GM18909 (cell line): Measurements from ENCODE around the gene BEST2.

Experiments
- ATAC-seq: cut with Tn5 transposase; IDR thresholded peaks from one replicate; pipeline ENCODE4 v1.9.1; 2021; ENCODE audit warnings: mild to moderate bottlenecking; ENCODE audit not compliant: unreplicated experiment, poor library complexity

Gene BEST2

DNA sequence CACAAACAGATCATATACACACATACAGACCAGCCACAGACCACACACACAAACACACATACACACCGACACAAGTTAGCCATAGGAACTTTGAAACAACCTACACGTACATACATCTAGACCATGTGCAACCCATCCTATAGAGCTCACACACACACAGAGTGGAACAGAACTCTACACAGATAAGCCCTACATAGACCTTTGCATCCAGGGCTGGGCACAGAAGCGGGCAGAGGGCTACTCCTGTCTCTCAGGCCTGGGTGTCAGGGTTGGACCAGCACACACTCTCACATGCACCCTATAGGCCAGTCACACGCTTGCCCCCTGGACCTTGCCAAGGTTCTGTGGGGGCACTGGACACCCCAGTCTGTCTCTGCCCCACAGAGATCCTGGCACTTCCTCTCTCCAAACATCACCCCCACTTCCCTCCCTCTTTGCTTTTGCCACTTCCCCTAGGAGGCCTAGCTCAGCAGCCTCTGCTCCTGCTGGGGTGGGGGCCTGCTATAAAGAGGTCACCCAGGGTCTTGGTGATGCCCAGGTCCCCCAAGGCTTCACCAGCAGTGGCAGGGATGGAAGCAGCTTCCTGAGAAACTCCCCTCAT is 33.9 kb downstream of the BEST2 start:
- no peak for ATAC-seq

DNA sequence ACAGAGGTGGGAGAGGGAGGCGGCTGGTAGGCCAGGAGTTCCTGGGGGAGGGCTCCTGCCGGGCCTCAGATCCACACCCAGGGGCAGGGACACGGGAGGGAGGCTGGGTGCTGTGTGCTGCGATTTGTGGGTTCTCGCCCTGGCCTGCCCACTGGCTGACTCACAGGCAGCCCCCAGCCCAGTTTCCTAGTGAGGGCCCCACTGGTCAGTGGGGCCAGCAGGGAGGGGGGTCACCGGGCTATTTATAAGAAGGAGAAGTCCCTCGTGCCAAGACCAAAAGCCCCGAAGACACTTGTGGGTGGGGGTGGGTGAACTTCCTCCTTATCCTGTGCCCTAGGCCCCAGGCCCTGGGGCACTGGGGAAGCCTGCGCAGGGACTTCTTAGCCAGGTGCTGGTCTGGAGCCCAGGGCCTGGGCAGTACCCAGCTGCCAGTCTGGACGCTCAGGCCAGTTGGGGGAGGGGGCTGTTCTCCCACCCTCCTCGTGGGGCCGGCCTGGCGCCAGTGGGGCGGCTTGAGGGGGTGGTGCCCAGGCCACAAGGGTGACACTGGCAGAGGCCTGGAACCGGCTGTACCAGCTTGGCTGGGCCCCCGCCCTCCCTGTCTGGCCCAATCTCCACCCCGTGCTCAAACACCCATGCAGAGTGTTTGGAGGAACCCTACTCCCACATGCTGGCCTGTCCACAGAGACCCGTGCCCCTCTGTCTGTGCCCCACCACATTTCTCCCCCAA is 34.7 kb downstream of the BEST2 start:
- no peak for ATAC-seq

DNA sequence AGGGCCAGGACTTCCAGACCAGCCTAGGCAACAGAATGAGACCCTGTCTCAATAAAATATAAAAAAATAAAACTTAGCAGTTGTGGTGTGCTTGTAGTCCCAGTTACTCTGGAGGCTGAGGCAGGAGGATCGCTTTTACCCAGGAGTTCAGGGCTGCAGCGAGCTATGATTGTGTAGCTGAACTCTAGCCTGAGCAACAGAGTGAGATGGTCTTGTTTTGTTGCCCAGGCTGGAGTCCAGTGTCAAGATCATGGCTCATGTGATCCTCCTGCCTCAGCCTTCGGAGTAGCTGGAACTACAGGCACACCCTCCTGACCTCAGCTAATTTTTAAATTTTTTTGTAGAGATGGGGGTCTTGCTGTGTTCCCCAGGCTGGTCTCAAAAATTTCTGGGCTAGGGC is 35.4 kb downstream of the BEST2 start:
- no peak for ATAC-seq

DNA sequence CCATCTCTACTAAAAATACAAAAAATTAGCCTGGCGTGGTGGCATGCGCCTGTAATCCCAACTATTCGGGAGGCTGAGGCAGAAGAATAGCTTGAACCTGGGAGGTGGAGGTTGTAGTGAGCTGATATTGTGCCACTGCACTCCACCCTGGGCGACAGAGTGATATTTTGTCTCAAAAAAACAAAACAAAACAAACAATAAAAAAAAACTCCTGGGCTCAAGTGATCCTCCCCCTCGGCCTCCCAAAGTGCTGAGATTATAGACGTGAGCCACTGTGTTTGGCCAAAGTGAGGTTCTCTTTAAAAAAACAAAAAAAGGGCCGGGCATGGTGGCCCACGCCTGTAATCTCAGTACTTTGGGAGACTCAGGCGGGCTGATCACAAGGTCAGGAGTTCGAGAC is 35.9 kb downstream of the BEST2 start:
- ATAC-seq, result no peak

DNA sequence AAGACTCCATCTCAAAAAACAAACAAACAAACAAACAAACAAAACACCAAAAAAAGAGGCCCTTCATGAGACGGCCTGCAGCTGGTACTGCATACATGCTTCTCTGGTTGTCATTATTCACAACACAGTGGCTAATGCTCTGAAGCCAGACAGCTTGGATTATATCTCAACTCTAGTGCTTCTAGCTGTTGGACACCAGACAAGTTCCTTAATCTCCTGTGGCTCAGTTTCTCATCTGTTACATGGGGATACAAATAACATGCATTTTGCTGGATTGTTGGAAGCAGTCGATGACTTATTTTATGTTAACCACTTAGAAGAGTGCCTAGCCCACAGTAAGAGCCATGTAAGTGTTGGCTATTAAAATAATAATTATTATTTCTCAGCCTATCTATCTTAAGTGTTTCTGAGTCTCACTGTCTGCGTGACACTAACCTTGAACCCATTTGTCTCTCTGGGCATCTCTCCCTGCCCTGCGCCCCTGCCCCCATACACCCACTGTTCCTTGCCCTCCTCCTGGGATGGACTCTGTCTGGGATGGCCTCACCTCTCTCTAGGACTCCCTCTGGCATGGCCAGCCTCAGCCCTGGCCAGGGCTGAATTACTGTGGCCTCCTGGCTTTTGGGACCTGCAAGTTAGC is 36.6 kb downstream of the BEST2 start:
- no peak for ATAC-seq

DNA sequence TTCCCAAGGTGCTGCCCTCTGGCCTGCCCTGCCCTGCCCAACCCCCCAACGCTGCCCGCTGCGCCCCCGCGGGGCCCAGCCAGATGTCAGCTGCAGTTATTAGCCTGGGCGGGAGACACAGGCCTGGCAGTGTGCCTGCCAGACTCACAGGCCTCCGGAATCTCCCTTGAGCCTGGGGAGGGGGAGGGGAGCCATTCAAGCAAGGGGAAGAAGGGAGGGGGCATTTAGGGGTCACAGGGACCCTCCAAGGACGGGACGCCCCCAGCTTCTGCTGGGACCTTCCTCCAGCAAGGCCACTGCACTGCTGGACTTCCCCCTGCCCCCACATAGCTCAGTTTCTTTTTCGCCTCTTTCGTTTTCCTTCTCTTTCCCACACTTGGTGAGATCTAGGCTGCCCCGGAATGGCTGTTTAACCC is 37.1 kb downstream of the BEST2 start:
- ATAC-seq, result no peak

DNA sequence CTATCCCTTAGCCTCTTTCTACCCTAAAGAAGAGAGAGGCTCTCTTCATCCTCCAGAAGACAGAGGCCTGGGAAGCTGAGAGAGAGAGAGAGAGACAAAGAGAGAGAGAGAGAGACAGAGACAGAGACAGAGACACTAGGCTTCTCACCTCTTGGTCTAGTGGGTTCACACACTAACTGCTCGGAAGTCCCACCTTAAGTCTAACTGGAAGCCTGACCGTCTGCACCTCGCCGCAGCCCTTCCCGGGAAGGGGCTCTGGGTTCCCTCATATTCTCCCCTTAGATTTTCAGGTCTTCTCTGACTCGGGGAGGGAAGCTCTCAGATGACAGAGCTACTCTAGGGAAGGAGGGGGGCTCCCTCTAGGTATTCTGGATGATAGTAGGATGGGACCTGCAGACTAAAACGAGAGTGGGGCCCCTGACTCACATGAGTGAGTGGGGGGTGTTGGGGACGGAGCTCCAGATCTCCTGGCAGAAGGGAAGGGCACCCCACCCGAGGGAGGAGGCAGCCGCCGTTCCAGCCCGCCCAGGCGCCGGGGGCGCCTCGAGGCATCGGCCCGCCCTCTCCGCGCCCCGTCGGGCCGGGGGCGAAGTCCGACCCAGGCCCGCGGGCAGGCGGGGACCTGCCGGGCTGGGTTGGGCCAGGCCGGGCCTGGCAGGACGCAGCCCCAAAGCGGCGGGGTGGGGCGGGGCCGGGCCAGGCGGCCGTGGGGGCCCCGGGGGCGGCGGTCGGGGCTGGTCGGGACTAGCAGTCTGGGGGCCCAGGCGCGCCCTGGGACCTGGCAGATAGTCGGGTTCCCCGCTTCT is 37.7 kb downstream of the BEST2 start:
- no peak for ATAC-seq

DNA sequence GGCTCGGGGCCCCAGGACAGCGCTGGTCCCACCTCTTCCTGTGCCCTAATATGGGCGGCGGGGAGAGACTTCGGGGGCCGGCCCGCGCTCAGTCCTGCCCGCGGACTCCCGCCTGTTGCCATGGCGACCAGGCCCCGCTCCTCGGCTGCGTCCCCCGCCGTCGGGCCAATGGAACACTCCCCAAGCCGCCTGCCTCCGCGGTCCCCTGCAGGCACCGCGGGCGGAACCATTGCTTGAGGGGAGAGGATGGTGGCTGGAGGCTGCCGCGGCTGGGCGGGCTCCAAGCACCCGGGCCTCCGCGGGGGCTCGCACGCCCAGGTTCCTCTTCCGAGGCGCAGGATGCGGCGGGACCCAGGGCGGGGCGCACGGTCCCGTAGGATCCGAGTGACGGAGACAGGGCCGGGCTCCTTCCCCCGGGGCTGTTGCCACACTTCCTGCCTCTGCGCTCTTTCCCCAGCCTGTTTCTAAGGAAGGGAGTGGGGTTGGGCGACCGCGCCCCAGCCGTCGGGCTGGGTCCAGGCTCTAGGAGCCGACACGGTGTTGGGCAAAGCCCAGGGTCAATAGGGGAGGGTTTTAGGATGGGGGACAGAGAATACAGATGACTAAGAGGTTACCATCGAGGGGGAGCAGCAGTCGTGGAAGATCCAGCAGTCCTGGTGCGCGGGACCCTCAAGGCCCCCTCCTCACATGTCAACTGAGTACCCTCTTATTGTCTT is 38.5 kb downstream of the BEST2 start:
- peak; percentile 47 for ATAC-seq

DNA sequence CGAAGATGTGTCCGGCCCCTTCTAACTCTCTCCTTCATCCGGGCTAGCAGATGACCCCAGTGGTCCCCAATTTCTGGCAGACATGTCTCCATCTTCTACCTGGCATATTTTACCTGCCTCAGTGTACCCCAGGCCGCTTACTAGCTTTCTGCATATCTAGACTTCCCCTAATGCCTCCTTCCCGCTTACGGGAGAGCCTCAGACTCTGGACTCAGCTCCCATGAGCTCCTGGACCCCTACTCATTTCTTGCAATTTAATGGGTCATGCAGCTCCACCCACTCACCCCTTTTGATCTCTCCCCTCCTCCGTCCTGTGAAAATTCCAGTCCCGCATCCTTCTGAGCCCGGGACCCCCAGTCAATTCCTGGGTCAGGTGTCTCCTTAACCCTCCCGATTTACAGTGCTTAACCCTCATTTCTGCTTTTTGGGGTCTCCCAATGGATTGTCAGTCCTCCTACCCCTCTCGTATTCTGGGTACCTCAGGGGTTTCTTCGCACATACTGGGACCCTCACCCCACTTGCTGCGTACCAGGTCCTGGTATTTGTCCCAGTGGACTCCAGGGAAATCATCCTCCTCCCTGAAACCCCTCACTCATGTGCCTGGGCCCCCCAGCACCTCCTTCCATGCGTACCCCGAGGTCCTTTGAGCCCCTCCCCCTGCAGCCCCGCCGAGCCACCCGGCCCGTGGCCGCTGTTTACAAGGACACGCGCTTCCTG is 39.2 kb downstream of the BEST2 start:
- no peak for ATAC-seq

DNA sequence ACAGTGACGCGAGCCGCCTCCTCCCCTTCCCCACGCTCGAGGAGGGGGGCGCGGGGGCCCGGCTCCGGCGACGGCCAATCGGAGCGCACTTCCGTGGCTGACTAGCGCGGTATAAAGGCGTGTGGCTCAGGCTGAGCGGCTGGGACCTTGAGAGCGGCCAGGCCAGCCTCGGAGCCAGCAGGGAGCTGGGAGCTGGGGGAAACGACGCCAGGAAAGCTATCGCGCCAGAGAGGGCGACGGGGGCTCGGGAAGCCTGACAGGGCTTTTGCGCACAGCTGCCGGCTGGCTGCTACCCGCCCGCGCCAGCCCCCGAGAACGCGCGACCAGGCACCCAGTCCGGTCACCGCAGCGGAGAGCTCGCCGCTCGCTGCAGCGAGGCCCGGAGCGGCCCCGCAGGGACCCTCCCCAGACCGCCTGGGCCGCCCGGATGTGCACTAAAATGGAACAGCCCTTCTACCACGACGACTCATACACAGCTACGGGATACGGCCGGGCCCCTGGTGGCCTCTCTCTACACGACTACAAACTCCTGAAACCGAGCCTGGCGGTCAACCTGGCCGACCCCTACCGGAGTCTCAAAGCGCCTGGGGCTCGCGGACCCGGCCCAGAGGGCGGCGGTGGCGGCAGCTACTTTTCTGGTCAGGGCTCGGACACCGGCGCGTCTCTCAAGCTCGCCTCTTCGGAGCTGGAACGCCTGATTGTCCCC is 39.9 kb downstream of the BEST2 start, which contains the start of gene JUNB:
TSS of gene JUNB (plus strand) at position 142 of the 706 bp plus-strand sequence. CDS start at position 428, 286 bp downstream.
- ATAC-seq, result peak; percentile 36

DNA sequence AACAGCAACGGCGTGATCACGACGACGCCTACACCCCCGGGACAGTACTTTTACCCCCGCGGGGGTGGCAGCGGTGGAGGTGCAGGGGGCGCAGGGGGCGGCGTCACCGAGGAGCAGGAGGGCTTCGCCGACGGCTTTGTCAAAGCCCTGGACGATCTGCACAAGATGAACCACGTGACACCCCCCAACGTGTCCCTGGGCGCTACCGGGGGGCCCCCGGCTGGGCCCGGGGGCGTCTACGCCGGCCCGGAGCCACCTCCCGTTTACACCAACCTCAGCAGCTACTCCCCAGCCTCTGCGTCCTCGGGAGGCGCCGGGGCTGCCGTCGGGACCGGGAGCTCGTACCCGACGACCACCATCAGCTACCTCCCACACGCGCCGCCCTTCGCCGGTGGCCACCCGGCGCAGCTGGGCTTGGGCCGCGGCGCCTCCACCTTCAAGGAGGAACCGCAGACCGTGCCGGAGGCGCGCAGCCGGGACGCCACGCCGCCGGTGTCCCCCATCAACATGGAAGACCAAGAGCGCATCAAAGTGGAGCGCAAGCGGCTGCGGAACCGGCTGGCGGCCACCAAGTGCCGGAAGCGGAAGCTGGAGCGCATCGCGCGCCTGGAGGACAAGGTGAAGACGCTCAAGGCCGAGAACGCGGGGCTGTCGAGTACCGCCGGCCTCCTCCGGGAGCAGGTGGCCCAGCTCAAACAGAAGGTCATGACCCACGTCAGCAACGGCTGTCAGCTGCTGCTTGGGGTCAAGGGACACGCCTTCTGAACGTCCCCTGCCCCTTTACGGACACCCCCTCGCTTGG is 40.7 kb downstream of the BEST2 start:
- ATAC-seq, result no peak

DNA sequence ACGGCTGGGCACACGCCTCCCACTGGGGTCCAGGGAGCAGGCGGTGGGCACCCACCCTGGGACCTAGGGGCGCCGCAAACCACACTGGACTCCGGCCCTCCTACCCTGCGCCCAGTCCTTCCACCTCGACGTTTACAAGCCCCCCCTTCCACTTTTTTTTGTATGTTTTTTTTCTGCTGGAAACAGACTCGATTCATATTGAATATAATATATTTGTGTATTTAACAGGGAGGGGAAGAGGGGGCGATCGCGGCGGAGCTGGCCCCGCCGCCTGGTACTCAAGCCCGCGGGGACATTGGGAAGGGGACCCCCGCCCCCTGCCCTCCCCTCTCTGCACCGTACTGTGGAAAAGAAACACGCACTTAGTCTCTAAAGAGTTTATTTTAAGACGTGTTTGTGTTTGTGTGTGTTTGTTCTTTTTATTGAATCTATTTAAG is 41.3 kb downstream of the BEST2 start:
- no peak for ATAC-seq

DNA sequence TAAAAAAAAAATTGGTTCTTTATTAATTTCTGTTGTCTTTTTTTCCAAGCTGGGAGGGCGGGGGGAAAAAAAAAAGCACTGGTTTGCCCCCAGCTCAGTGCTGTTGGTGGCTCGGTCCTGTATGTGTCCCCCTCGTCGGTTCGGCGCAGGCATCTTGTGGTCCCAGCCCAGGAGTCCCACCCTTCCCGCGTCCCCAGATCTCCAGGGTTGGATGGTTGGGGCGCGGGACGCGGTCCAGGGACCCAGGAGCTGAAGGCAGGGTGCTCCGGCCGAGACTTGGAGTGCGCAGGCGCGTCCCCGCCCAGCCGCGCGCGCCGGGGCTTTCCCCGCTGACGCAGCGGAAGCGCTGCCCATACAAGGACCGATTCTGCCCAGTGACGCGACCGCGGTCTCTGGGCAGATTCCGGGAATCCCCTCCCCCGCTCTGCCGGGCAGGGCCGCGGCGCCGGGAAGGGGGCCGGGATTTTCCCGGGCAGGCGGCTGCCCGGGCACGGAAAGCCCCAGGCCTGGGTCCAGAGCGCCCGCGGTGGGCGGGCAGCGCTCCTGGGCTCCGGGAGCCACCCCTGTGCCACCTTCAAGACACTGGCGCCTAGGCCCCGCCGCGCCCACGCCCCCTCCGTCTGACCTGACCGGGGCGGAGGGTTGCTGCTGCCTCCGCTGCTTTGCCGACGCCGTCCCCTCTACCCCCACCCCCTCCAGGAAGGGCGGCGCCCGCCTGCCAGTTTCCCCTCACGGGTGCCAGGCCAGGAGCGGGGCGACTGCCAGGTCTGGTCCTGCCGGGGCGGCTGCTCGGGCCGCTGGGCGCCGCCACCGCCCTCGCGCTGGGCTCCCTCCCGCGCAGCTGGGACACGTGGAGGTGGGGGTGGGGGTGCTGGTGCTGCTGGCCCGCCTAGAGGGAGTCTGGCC is 42.0 kb downstream of the BEST2 start:
- peak; percentile 38 for ATAC-seq

DNA sequence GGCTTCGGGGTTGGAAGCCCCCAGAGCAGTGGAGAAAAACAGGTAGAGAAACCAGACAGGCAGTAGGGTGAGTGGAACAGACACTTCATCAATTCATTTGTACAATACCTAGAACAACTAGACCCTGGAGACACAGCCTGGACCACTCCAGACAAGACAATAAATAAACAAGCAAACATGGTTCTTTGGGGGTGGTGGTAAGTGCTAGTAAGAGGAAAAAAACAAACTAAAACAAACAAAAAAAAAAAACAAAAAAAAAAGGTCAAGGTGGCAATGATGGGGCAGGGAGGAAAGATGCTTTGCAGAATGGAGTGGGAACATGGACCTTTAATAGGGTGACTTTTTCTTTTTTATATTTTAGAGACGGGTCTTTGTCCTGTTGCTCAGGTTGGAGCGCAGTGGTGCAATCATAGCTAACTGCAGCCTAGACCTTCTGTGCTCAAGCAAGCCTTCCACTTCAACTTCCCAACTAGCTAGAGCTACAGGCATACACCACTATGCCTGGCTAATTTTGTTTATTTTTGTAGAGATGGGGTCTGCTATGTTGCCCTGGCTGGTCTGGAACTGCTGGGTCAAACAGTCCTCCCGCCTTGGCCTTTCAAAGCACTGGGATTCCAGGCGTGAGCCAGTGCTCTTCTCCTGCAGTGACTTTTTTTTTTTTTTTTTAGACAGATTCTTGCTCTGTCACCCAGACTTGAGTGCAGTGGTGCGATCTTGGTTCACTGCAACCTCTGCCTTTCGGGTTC is 42.8 kb downstream of the BEST2 start:
- ATAC-seq, result no peak

DNA sequence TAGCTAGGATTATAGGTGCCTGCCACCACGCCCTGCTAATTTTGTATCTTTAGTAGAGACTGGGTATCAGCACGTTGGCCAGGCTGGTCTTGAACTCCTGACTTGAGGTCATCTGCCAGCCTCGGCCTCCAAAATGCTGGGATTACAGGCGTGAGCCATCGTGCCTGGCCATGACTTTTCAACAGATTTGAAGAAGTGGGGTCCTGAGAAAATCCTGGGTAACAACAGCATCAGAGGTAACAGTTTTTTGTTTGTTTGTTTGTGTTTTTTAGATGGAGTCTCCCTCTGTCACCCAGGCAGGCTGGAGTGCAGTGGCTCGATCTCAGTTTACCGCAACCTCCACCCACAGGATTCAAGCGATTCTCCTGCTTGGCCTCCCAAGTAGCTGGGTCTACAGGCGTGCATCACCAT is 43.4 kb downstream of the BEST2 start:
- ATAC-seq, result no peak
